Skeletal muscle satellite cell (primary cell): Measurements from ENCODE around the gene ZNF488.

ENCODE experiments used
- H3K27me3 ChIP-seq: 2 replicates; pipeline ENCODE4 v1.7.0; 2013; ENCODE audit warnings: low read length; ENCODE audit not compliant: control insufficient read depth, insufficient read depth
- H3K36me3 ChIP-seq: 2 replicates; pipeline ENCODE4 v1.7.0; 2013; ENCODE audit warnings: mild to moderate bottlenecking, control low read depth, low read length; ENCODE audit not compliant: insufficient read depth
- H3K4me1 ChIP-seq: 2 replicates; pipeline ENCODE4 v1.7.0; 2013; ENCODE audit warnings: low read length; ENCODE audit not compliant: control insufficient read depth, insufficient read depth
- H3K4me2 ChIP-seq: 2 replicates; pipeline ENCODE4 v1.7.0; 2013; ENCODE audit warnings: mild to moderate bottlenecking, low read length
- H3K4me3 ChIP-seq: 2 replicates; pipeline ENCODE4 v1.7.0; 2013; ENCODE audit warnings: low read length
- H3K9ac ChIP-seq: 2 replicates; pipeline ENCODE4 v1.7.0; 2013; ENCODE audit warnings: mild to moderate bottlenecking, low read depth, low read length, moderate library complexity
- H3K9me3 ChIP-seq: replicated peaks from 2 replicates; pipeline ENCODE4 v1.7.0; 2013; ENCODE audit warnings: mild to moderate bottlenecking, control low read depth, low read length

ZNF488 gene

DNA sequence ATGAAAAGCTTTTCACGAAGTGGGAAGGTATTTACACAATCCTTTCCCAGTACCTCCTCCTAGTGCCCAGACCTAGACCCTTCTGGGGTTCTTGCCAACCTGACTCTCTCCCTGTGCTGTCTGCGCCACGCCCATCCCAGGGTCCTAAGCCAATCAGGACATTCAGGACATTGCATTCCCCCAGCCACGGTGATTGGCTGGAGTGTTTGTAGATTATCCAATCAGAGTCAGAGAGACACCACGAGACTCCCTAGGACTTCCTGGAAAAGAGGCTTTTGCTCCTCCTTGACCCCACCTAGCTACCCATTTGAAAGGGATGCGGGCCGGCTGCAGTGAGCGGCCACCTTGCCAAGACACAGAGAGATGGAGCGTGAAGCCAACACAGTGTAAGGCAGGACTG, 65.4 kb downstream of the ZNF488 start:
- H3K36me3 ChIP-seq = no peaks in the 10 kb centered on the region
- H3K27me3 ChIP-seq = peaks cover 37% of the 10 kb centered on the region
- H3K4me1 ChIP-seq = no peaks in the 10 kb centered on the region
- H3K4me2 ChIP-seq = no peak overlapping the region
- no peak overlapping the region for H3K4me3 ChIP-seq
- no peaks in the 10 kb centered on the region for H3K9me3 ChIP-seq
- H3K9ac ChIP-seq = no peak overlapping the region

DNA sequence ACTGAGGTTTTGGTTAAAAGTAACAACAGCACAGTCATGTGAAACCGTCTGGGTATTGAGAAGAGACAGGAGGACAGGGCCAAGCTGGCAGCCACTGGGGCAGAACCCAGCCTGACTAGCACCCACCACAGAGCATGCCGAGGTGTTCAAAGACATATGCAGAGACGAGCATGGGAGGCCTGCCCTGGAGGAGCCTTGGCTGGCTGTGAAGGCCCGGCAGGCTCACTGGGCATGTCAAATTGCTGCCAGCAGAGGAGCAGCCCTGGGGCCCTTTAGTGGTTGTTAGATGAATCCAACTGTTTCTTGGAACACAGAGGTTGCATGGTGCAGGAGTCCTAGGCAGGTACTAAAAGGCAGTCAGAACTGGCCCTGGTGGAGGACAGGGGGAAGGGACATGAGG, 66.8 kb downstream of the ZNF488 start:
- H3K9ac ChIP-seq = no peak overlapping the region
- peaks cover 36% of the 10 kb centered on the region for H3K27me3 ChIP-seq
- no peaks in the 10 kb centered on the region for H3K4me1 ChIP-seq
- H3K4me3 ChIP-seq = no peak overlapping the region
- H3K4me2 ChIP-seq = no peak overlapping the region
- H3K9me3 ChIP-seq = no peaks in the 10 kb centered on the region
- H3K36me3 ChIP-seq = no peaks in the 10 kb centered on the region

DNA sequence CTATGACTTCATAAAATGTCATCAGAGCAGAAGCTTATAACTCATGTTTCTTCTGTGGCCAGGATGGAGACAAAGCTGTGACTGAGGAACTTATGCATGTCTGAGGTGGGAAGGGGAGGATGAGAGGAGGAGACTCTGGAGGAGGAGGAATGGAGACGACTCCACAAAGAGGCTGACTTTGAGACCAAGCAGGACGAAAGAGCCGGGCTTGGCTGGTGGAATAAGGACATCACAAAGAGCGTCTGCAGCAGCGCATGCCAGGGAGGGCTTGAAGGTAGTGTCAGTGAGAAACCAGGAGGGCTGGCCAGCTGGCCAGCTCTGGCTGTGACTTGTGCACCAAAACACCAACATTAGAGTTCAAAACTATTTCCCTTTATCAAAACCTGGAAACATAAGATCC, 68.0 kb downstream of the ZNF488 start:
- Histone ChIP-seq H3K9me3 (no peaks in the 10 kb centered on the region), H3K9ac (no peak overlapping the region), H3K4me2 (no peak overlapping the region), H3K4me1 (no peaks in the 10 kb centered on the region), H3K36me3 (no peaks in the 10 kb centered on the region), H3K27me3 (peaks cover 36% of the 10 kb centered on the region), H3K4me3 (no peak overlapping the region)
